GM12872 (cell line): Measurements from ENCODE around the gene PRRC2B.

Source experiments
- TF ChIP-seq, protein P1 (sequence below): IDR thresholded peaks from 3 replicates; pipeline ENCODE4 v1.5.1; 2011; ENCODE audit warnings: low read depth, mild to moderate bottlenecking, low read length, moderate library complexity; ENCODE audit not compliant: insufficient read depth

PRRC2B gene

DNA sequence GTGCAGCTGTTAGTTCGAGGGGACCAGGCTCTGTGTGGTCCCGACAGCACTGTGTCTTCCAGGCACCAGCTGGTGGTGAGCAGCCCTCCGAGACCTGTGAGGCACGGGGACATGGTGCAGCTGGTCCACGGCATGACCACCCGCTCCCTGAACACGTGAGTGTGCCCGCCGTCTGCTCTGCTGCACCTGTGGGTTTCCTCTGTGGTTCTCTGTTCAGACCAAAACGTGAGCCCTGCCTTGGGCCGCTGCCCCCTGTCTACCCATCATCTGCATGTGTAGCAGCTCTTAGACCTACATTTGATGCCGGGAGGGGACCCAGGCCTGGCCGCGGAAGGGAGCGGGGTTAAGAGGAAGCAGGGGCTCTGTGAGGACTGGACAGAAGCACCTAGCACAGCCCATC lies 119.3 kb downstream of the PRRC2B start:
- TF ChIP-seq, protein P1, sequence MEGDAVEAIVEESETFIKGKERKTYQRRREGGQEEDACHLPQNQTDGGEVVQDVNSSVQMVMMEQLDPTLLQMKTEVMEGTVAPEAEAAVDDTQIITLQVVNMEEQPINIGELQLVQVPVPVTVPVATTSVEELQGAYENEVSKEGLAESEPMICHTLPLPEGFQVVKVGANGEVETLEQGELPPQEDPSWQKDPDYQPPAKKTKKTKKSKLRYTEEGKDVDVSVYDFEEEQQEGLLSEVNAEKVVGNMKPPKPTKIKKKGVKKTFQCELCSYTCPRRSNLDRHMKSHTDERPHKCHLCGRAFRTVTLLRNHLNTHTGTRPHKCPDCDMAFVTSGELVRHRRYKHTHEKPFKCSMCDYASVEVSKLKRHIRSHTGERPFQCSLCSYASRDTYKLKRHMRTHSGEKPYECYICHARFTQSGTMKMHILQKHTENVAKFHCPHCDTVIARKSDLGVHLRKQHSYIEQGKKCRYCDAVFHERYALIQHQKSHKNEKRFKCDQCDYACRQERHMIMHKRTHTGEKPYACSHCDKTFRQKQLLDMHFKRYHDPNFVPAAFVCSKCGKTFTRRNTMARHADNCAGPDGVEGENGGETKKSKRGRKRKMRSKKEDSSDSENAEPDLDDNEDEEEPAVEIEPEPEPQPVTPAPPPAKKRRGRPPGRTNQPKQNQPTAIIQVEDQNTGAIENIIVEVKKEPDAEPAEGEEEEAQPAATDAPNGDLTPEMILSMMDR: no peak

DNA sequence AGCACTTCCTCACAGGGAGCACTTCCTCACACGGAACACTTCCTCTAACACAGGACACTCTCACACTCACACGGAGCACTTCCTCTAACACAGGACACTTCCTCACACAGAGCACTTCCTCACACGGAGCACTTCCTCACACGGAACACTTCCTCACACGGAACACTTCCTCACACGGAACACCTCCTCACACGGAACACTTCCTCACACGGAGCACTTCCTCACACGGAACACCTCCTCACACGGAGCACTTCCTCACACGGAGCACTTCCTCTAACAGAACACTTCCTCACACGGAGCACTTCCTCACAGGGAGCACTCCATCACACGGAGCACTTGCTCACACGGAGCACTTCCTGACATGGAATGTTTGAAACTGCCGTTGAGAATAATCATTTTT lies 122.2 kb downstream of the PRRC2B start:
- TF ChIP-seq, protein P1: no peak

DNA sequence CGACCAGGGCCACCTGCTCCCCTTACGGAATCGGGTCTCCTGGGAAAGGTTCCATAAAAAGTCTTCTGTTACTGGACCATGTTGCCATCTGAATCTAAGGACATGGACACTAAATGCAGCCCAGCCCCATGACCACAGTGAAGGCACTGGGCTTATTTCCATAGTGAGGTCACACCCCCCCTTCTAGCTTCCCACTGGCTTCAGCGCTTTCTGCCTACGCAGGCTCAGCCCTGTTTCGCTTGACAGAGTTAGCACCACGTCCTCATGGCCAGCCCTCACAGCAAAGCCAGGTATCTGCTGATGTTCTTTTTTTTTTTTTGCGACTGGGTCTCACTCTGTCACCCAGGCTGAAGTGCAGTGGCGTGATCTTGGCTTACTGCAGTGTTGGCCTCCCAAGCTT lies 123.0 kb downstream of the PRRC2B start:
- TF ChIP-seq, protein P1: no peak

DNA sequence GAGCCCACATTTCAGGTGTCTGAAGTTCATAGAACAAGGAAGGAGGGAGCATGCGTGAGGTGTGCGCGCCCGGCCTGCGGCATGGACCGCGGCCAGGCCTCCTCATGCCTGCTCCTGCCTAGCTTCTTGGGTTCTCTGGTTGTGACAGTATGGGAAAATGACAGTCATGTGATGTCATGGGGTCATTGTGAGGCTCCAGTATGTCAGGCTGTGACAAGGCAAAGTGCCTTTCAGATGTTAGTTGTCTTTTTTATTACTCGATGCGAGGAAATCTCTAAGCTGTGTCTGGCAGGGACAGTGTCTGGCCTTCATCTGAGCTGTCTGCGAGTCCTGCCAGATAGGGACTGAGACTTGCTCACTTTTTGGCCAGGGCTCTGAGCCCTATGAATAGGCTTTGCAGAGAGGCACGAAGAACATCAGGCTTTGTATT lies 123.9 kb downstream of the PRRC2B start:
- TF ChIP-seq, protein P1: no peak

DNA sequence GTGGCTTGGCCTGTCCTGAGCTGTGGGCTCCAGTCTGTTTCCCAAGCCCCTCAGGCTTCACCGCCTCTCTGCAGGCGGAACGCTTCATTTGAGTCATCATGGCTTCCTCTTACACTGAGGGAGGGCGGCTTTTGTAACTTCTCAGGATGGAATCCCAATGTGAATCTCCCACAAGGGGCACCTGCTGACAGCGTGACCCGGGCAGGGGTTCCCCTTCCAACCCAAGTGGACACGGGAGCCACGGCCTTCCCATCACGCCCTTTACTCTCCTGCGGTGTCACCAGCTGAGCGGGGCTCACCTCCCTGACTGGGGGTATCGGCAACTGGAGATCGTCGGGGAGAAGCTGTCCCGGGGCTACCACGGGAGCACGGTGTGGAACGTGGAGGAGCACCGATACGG lies 124.7 kb downstream of the PRRC2B start:
- TF ChIP-seq, protein P1: no peak

DNA sequence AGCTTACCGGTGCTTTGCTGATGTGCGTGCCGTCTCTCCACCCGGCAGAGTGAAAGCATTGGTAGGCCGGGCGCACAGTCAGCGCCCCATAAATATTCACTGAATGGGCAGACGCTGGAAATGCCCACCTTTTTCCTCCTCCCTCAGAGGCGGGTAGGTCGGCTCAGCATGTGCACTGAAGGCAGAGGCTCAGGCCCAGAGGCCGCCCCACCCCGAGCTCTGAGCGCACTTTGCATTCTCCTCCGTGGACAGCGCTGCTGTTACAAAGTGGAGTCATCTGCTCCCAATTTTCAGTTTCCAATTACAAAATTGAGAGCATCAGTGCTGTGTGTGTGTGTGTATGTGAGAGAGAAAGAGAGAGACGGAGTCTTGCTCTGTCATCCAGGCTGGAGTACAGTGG lies 126.6 kb downstream of the PRRC2B start:
- TF ChIP-seq, protein P1: no peak

DNA sequence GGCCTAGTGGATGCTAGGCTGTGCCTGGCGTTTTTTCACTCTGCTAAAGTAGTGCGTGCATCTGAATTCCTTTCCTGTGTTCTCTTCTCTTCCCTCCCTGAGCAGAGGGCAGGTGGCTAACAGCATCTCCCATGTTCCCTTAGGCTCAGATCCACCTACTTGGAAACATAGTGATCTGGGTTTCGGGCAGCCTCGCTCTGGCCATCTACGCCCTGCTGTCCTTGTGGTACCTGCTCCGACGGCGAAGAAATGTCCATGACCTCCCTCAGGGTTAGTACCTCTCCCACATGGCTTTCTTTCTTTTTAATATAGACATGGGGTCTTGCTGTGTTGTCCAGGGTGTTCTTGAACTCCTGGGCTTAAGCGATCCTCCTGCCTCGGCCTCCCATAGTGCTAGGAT lies 127.3 kb downstream of the PRRC2B start:
- TF ChIP-seq, protein P1: no peak

DNA sequence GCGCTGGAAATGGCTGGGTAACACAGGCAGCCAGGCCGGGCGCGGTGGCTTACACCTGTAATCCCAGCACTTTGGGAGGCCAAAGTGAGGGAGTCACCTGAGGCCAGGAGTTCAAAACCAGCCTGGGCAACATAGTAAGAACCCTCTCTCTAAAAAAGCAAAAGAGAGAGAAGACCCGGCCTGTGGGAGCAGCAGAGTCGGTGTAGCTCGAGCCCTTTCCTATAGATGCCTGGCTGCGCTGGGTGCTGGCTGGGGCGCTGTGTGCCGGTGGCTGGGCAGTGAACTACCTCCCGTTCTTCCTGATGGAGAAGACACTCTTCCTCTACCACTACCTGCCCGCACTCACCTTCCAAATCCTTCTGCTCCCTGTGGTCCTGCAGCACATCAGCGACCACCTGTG lies 127.9 kb downstream of the PRRC2B start:
- TF ChIP-seq, protein P1: no peak
